ENCODE measurements around the gene AK1.

- TF ChIP-seq, protein P1, sequence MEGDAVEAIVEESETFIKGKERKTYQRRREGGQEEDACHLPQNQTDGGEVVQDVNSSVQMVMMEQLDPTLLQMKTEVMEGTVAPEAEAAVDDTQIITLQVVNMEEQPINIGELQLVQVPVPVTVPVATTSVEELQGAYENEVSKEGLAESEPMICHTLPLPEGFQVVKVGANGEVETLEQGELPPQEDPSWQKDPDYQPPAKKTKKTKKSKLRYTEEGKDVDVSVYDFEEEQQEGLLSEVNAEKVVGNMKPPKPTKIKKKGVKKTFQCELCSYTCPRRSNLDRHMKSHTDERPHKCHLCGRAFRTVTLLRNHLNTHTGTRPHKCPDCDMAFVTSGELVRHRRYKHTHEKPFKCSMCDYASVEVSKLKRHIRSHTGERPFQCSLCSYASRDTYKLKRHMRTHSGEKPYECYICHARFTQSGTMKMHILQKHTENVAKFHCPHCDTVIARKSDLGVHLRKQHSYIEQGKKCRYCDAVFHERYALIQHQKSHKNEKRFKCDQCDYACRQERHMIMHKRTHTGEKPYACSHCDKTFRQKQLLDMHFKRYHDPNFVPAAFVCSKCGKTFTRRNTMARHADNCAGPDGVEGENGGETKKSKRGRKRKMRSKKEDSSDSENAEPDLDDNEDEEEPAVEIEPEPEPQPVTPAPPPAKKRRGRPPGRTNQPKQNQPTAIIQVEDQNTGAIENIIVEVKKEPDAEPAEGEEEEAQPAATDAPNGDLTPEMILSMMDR (conservative IDR thresholded peaks at IDR 0.05 in 1 of 2, IDR thresholded peaks at IDR 0.05 in 1 of 2; ENCODE audit: extremely low read depth in 1 of 2, insufficient read depth in 1 of 2, low read depth in 1 of 2, low read length in 2 of 2) = peak in 1 of 2 donors; percentile 45
- TF ChIP-seq EZH2 (IDR thresholded peaks at IDR 0.05; ENCODE audit: borderline replicate concordance, low read length) = no peak
These were observed 33.2 kb upstream of the AK1 start for GRCh38 chr9:127910613-127911205.
